Epithelial cell of esophagus (primary cell): Measurements from ENCODE around the gene HTR1D.

ENCODE experiments used
- DNase-seq: peaks from one replicate; pipeline ENCODE4 v3.0.0; 2010; ENCODE audit warnings: low read depth
- H3K4me3 ChIP-seq: 2 replicates; pipeline ENCODE4 v1.5.1; 2011; ENCODE audit warnings: mild to moderate bottlenecking, low read length, control low read depth
- TF ChIP-seq, protein P1 (sequence below): IDR thresholded peaks from 2 replicates; pipeline ENCODE4 v1.5.1; 2011; ENCODE audit warnings: low read depth, mild to moderate bottlenecking, low read length, control low read depth, inconsistent platforms; ENCODE audit not compliant: insufficient read depth; ENCODE audit errors: missing control alignments

The HTR1D gene

DNA sequence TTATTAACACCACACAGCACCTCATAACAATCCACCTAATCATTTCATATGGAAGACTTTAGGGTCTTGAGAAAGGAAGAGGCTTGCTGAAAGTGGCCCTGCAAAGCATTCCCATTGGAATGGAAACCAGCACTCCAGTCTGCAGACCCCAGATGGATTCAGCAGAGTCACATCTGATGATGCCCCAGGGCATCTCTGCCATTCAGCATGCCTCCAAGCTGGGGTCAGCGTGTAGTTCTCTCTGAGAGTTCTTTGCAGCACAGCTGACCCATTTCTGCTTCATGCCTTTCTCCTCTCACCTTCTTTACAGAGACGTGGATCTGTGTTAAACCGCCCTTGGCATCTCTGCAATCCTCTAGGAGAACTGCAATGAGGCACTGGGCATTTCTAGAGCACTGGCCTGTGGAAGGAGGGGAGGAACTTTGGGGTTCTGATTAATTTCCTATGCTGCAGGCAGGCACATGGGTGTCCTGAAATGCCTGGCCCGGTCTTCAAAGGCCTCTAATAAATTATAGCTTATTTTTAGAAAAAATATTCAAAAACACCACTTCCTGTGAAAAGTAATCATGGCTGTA is 46.0 kb downstream of the HTR1D start:
- H3K4me3 ChIP-seq, result no peak overlapping the region
- no peak for DNase-seq
- TF ChIP-seq, protein P1, sequence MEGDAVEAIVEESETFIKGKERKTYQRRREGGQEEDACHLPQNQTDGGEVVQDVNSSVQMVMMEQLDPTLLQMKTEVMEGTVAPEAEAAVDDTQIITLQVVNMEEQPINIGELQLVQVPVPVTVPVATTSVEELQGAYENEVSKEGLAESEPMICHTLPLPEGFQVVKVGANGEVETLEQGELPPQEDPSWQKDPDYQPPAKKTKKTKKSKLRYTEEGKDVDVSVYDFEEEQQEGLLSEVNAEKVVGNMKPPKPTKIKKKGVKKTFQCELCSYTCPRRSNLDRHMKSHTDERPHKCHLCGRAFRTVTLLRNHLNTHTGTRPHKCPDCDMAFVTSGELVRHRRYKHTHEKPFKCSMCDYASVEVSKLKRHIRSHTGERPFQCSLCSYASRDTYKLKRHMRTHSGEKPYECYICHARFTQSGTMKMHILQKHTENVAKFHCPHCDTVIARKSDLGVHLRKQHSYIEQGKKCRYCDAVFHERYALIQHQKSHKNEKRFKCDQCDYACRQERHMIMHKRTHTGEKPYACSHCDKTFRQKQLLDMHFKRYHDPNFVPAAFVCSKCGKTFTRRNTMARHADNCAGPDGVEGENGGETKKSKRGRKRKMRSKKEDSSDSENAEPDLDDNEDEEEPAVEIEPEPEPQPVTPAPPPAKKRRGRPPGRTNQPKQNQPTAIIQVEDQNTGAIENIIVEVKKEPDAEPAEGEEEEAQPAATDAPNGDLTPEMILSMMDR, result no peak

DNA sequence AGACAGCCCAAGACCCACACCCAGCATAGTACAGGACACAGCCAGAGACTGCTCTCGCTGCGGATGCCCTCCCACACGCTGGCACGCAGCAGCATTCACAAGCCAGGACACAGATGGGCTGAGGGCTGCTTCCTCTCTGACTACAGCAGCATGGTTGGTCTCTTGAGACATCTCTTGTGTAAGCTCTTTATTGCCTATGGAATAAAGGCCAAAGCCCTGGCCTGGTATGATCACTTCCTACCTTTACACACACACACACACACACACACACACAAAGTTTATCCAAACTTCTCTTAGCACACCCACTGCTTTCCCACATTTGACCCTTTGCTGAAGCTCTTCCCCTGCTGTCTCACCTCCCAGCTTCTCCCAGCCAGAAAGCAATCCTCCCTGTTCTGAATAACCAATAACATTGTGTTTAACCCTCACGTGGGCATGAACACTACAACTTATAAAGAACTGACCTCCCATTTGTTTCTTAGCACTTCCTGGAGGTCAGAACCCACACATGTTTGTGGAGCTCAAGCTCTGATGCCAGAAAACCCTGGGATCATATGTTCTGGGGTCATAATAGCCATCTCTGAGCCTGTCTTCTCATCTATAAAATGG is 47.5 kb downstream of the HTR1D start:
- peak; percentile 94 for DNase-seq
- TF ChIP-seq, protein P1, result no peak
- peak overlapping the region; percentile 95 for H3K4me3 ChIP-seq

DNA sequence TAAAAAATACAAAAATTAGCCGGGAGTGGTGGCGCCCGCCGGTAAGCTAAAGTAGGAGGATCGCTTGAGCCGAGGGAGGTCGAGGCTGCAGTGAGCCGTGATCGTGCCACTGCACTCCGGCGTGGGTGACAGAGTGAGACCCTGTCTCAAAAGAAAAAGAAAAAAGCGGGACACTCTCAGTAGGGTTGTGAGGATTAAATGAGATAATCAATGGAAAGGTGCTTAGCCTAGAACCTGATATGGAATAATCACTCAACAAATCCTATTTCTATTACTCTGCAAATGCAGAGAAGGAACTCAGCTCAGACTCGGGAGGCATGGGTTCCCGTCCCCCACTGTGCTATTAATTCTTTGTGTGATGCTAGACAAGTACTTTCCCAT is 48.1 kb downstream of the HTR1D start:
- TF ChIP-seq, protein P1, result no peak
- DNase-seq, result no peak
- H3K4me3 ChIP-seq, result peak overlapping the region; percentile 95

DNA sequence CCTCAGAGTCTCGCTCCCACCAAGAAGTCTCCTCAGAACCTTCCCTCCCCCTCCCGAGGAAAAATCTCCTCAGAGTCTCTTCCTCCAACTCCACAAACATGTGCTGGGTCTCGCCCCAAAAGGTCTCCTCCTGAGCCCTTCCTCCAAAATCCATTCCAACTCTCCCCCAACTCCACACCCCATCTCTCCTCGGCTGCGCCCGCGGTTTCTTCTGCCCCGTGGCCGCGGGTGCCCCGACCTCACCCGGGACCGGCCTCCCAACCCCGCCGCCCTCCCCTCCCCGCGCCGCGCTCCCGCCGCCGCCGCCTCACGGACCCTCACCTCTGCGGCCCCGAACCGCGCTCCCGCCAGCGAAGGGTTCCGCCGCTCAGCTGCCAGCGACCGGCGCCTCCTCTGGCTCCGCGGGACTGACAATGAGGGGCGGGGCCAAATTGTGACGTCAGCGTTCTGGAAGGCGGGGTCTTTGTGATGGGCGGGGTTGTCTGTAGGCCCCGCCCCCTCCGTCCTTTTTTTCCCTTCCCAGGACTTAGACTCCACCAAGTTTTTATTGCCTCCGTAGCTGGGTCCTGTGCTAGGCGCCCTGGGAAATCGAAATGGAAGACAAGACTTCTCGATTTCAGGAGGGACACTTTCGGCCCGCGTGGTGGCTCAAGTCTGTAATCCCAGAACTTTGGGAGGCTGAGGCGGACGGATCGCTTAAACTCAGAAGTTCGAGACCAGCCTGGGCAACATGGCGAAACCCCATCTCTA is 48.7 kb downstream of the HTR1D start, which contains the start of gene LUZP1:
Gene LUZP1 (minus strand): TSS at position 412 of the 750 bp plus-strand sequence.
- H3K4me3 ChIP-seq, result peak within 1 kb of the TSS; percentile 95

DNA sequence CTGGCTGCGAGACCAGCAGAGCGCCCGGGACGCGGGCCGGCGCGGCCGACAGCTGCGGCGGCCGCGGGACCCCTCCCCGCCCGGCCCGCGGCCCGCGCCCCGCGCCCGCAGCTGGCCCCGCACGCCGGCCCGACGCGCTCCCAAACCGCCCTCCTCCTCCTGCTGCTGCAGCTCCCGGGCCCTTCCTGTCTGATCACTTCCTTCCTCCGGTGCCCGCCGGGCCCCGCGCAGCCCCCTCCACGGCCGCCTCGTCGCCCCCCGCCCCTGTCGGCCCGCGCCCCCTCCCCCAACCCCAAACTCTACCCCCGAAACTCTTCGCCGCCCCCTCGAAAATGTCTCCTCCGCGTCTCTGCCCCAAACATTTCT is 49.2 kb downstream of the HTR1D start:
- DNase-seq, result no peak
- H3K4me3 ChIP-seq, result peak overlapping the region; percentile 95
- TF ChIP-seq, protein P1, result no peak

More for the DNA sequence above, 48.7 kb downstream of the HTR1D start, which contains the start of gene LUZP1:
- peak; percentile 90 for DNase-seq
- TF ChIP-seq, protein P1, result no peak

DNA sequence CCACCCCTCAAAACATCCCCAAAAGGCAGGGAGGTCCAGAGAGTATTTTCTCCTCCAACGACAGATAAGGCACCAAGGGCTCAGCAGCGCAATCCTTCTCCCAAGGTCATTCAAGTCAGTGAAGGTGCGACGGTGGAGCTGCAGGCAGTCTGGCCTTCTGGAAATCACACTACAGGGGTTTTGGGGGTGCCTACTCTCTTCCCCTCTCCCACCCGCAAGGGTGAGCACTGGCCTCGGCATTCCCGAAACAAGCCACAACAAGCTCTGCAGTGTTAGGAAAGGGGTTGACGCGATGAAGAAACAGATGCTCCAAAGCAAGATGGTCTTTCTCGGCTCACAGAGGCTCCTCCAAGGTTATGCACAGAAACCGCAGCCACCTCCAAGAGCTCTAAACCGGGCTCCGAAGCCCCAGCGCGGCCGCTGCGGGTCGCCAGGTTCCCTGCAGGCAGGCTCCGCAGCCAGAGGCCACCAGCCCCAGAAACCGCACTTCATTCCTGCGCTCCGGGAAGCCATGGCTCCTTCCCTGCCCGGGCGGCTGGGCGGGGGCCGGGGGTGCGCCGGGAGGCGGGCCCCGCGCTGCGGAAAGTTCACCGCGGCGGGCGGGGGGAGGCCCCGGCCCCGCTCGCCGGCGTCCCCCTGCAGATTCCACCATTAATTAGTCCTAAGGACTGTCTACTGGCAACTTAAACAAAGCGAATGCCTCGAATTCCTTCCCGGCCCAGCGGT is 49.8 kb downstream of the HTR1D start:
- TF ChIP-seq, protein P1, result no peak
- peak overlapping the region; percentile 95 for H3K4me3 ChIP-seq
- DNase-seq, result peak; percentile 87
